Neural progenitor cell (in vitro differentiated cells): ENCODE measurements around the gene ADAMTSL5.

Source experiments
- EZH2phosphoT487 ChIP-seq: fragments of 200-600 bp; sonication (generic); IDR thresholded peaks from 2 replicates; pipeline ENCODE4 v1.6.1; 2017; ENCODE audit warnings: antibody characterized with exemption
- TF ChIP-seq, protein P1 (sequence below): fragments of 200-600 bp; sonication (generic); IDR thresholded peaks from 2 replicates; pipeline ENCODE4 v1.5.1; 2017; ENCODE audit warnings: antibody characterized with exemption, mild to moderate bottlenecking

GRCh38 chr19:1497578-1498235 is 15.1 kb downstream of the ADAMTSL5 start:
- TF ChIP-seq, protein P1, sequence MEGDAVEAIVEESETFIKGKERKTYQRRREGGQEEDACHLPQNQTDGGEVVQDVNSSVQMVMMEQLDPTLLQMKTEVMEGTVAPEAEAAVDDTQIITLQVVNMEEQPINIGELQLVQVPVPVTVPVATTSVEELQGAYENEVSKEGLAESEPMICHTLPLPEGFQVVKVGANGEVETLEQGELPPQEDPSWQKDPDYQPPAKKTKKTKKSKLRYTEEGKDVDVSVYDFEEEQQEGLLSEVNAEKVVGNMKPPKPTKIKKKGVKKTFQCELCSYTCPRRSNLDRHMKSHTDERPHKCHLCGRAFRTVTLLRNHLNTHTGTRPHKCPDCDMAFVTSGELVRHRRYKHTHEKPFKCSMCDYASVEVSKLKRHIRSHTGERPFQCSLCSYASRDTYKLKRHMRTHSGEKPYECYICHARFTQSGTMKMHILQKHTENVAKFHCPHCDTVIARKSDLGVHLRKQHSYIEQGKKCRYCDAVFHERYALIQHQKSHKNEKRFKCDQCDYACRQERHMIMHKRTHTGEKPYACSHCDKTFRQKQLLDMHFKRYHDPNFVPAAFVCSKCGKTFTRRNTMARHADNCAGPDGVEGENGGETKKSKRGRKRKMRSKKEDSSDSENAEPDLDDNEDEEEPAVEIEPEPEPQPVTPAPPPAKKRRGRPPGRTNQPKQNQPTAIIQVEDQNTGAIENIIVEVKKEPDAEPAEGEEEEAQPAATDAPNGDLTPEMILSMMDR: no peak
- TF ChIP-seq EZH2phosphoT487: no peak
